HepG2 (cell line): ENCODE measurements around the gene STIMATE. TPM values are rescaled to one million over a fixed set of nuclear protein-coding genes. Genes with fewer than 3 reads are reported as not detected.

Experiments used
- ATF2 ChIP-seq: sonication (generic); formaldehyde crosslinking; IDR thresholded peaks from 2 replicates; pipeline ENCODE4 v1.4.0; 2020; ENCODE audit warnings: missing genetic modification reagents
- ATF7 ChIP-seq, 2 experiments: fragments of 450-650 bp in 1 of 2; sonication (generic) in 1 of 2; formaldehyde crosslinking in 1 of 2; IDR thresholded peaks; 2 replicates each; pipeline versions ENCODE4 v1.4.0 to v1.6.1; 2016 to 2020; ENCODE audit warnings: antibody characterized with exemption in 1 of 2, mild to moderate bottlenecking in 1 of 2, missing genetic modification reagents in 1 of 2
- CSRNP2 ChIP-seq: sonication (generic); formaldehyde crosslinking; conservative IDR thresholded peaks from 2 replicates; pipeline ENCODE4 v1.8.0; 2022; ENCODE audit warnings: low read depth, missing genetic modification reagents
- EEA1 ChIP-seq: sonication (generic); formaldehyde crosslinking; IDR thresholded peaks from 2 replicates; pipeline ENCODE4 v1.5.1; 2020; ENCODE audit warnings: mild to moderate bottlenecking, missing genetic modification reagents, borderline replicate concordance
- FOSL2 ChIP-seq: sonication (generic); formaldehyde crosslinking; IDR thresholded peaks from 2 replicates; pipeline ENCODE4 v1.4.0; 2020; ENCODE audit warnings: missing genetic modification reagents
- HIVEP1 ChIP-seq: sonication (generic); formaldehyde crosslinking; IDR thresholded peaks from 2 replicates; pipeline ENCODE4 v1.4.0; 2020; ENCODE audit warnings: mild to moderate bottlenecking, missing genetic modification reagents
- ISL2 ChIP-seq: sonication (generic); formaldehyde crosslinking; IDR thresholded peaks from 2 replicates; pipeline ENCODE4 v1.5.0; 2020; ENCODE audit warnings: missing genetic modification reagents
- KDM3A ChIP-seq: IDR thresholded peaks from 2 replicates; pipeline ENCODE4 v1.6.1; 2018; ENCODE audit warnings: low read depth, missing compliant biosample characterization
- KDM4B ChIP-seq: sonication (generic); formaldehyde crosslinking; IDR thresholded peaks from 2 replicates; pipeline ENCODE4 v1.4.0; 2020; ENCODE audit warnings: missing genetic modification reagents
- MAFK ChIP-seq, 2 experiments: IDR thresholded peaks in 1 of 2; conservative IDR thresholded peaks in 1 of 2; 2 replicates each; pipeline ENCODE4 v1.6.1; 2011; ENCODE audit warnings: improper control_type of control experiment in 2 of 2, low read length in 2 of 2
- MED13 ChIP-seq: sonication (generic); formaldehyde crosslinking; IDR thresholded peaks from 2 replicates; pipeline ENCODE4 v1.5.0; 2020; ENCODE audit warnings: missing genetic modification reagents
- MXD4 ChIP-seq: IDR thresholded peaks from 2 replicates; pipeline ENCODE4 v1.6.1; 2016; ENCODE audit warnings: mild to moderate bottlenecking, missing biosample characterization, missing genetic modification reagents
- NFE2 ChIP-seq: sonication (generic); formaldehyde crosslinking; IDR thresholded peaks from 2 replicates; pipeline ENCODE4 v1.4.0; 2020; ENCODE audit warnings: missing genetic modification reagents
- PHB2 ChIP-seq: fragments of 450-650 bp; IDR thresholded peaks from 2 replicates; pipeline ENCODE4 v1.6.1; 2018; ENCODE audit not compliant: partially characterized antibody
- POLR2G ChIP-seq: fragments of 200-400 bp; formaldehyde crosslinking; IDR thresholded peaks from 2 replicates; pipeline ENCODE4 v1.6.1; 2018; ENCODE audit warnings: mild to moderate bottlenecking, low read depth, low read length, moderate library complexity
- RBM39 ChIP-seq: fragments of 200-400 bp; formaldehyde crosslinking; IDR thresholded peaks from one replicate; pipeline ENCODE4 v1.6.1; 2018; ENCODE audit warnings: antibody characterized with exemption, mild to moderate bottlenecking, low read depth, low read length; ENCODE audit not compliant: poor library complexity, severe bottlenecking
- SRSF1 ChIP-seq: fragments of 200-400 bp; formaldehyde crosslinking; optimal IDR thresholded peaks from 2 replicates; pipeline ENCODE3; 2017; ENCODE audit warnings: mild to moderate bottlenecking, low read depth, low read length, moderate library complexity
- YEATS4 ChIP-seq: sonication (generic); formaldehyde crosslinking; IDR thresholded peaks from 2 replicates; pipeline ENCODE4 v1.4.0; 2020; ENCODE audit warnings: missing genetic modification reagents, borderline replicate concordance
- ZFX ChIP-seq: sonication (generic); formaldehyde crosslinking; IDR thresholded peaks from 2 replicates; pipeline ENCODE4 v1.4.0; 2020; ENCODE audit warnings: mild to moderate bottlenecking, low read depth, missing genetic modification reagents, moderate library complexity
- ZNF326 ChIP-seq: sonication (generic); formaldehyde crosslinking; IDR thresholded peaks from 2 replicates; pipeline ENCODE4 v1.4.0; 2020; ENCODE audit warnings: missing genetic modification reagents, borderline replicate concordance
- ZNF382 ChIP-seq: sonication (generic); formaldehyde crosslinking; IDR thresholded peaks from 2 replicates; pipeline ENCODE4 v1.5.0; 2020; ENCODE audit warnings: missing genetic modification reagents, mild to moderate bottlenecking, borderline replicate concordance
- ZNF510 ChIP-seq: sonication (generic); formaldehyde crosslinking; IDR thresholded peaks from 2 replicates; pipeline ENCODE4 v1.4.0; 2020; ENCODE audit warnings: low read depth, mild to moderate bottlenecking, missing genetic modification reagents
- ZNF558 ChIP-seq: sonication (generic); formaldehyde crosslinking; IDR thresholded peaks from 2 replicates; pipeline ENCODE4 v1.9.0; 2022; ENCODE audit warnings: mild to moderate bottlenecking, missing genetic modification reagents, borderline replicate concordance
- ZNF614 ChIP-seq: IDR thresholded peaks from 2 replicates; pipeline ENCODE4 v1.6.1; 2018; ENCODE audit warnings: missing biosample characterization, missing genetic modification reagents, inconsistent platforms, borderline replicate concordance
- polyA plus RNA-seq, 8 experiments: library from polyadenylated mRNA; depleted of rRNA in 3 of 8; stranded (reverse) in 7 of 8; unstranded in 1 of 8; fragments of >200 nt; fragmentation: Illumina TruSeq in 4 of 8; extraction: Trizol in 4 of 8; gene quantifications; 2 replicates each; pipeline versions ENCODE4 v1.2.1 to v1.2.3, GENCODE V29; 2011 to 2016; ENCODE audit warnings: low read depth in 4 of 8, missing spikeins in 1 of 8, mixed read lengths in 1 of 8; ENCODE audit not compliant: insufficient read depth in 1 of 8
- total RNA-seq, 5 experiments: library from RNA; depleted of rRNA; stranded (reverse); fragments of >200 nt; fragmentation: Illumina TruSeq; extraction: Trizol; gene quantifications; 2 replicates each; pipeline ENCODE4 v1.2.3, GENCODE V29; 2016; ENCODE audit warnings: low read depth in 1 of 5
- TF ChIP-seq, protein P1 (sequence below): sonication (generic); formaldehyde crosslinking; IDR thresholded peaks from 2 replicates; pipeline ENCODE4 v1.5.0; 2020; ENCODE audit warnings: mild to moderate bottlenecking, missing genetic modification reagents
- TF ChIP-seq, protein P2 (sequence below): sonication (generic); formaldehyde crosslinking; IDR thresholded peaks from 2 replicates; pipeline ENCODE4 v1.4.0; 2020; ENCODE audit warnings: mild to moderate bottlenecking, missing genetic modification reagents

STIMATE gene
- total and polyA plus RNA-seq, 2 of the 13 experiments (the other 11 are each of a cell fraction or from before 2014, with no cell fraction given), result 5.7 to 11.7 TPM

DNA sequence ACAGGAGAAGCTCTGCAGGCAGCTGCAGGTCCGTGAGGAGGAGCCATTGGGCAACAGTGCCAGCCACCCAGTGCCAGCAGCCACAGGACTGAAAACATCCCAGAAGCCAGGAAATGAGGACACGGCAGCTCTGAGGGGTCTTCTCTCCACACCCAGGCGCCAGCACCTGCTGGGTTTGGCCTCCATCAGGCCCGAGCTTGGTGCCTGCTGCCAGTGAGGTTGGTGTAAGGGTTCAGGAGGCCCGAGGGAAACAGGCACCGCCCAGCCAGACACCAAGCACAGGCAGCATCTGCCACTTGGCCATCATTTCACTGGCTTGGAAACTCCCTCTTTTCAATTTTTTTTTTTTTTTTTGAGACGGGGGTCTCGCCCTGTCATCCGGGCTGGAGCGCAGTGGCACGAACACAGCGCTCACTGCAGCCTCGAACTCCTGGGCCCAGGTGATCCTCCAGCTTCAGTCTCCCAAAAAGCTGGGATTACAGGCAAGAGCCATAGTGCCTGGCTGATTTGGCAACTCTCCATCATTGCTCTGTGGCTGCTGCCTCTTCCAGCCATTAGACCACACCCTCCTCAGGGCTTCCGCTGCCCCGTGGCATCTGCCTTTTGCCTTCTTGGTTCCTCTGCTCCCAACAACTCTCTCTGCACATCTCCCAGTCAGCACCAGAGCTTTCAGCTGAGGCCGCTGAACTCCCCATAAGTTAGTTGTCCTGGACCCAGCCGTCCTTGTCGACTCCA, 104.2 kb downstream of the STIMATE start (continued):
- TF ChIP-seq ZFX (CRISPR knock-in tag) (no peak), RBM39 (peak; percentile 21), YEATS4 (CRISPR knock-in tag) (no peak), ATF2 (no peak), MAFK (conservative IDR thresholded peaks at IDR 0.05 in 1 of 2, IDR thresholded peaks at IDR 0.05 in 1 of 2; ENCODE audit: low read length in 2 of 2) (no peak), KDM3A (CRISPR knock-in tag) (no peak), FOSL2 (CRISPR knock-in tag) (no peak), ZNF382 (CRISPR knock-in tag) (no peak), HIVEP1 (CRISPR knock-in tag) (peak; percentile 18; the same call in 1 of the 2 replicates), KDM4B (CRISPR knock-in tag) (no peak), ZNF614 (no peak), ZNF510 (0 out of 2 replicates have a peak, but pooled peaks have one; percentile 0), ISL2 (CRISPR knock-in tag) (no peak), NFE2 (CRISPR knock-in tag) (no peak), ATF7 (IDR thresholded peaks at IDR 0.05) (no peak), ATF7 (CRISPR knock-in tag; IDR thresholded peaks at IDR 0.05) (no peak), ZNF326 (CRISPR knock-in tag) (no peak), SRSF1 (peak; percentile 19), PHB2 (no peak), MXD4 (CRISPR knock-in tag) (no peak), POLR2G (no peak), EEA1 (CRISPR knock-in tag) (no peak), MED13 (CRISPR knock-in tag) (no peak), ZNF558 (CRISPR knock-in tag) (no peak), CSRNP2 (CRISPR knock-in tag) (no peak)
- TF ChIP-seq, protein P1, sequence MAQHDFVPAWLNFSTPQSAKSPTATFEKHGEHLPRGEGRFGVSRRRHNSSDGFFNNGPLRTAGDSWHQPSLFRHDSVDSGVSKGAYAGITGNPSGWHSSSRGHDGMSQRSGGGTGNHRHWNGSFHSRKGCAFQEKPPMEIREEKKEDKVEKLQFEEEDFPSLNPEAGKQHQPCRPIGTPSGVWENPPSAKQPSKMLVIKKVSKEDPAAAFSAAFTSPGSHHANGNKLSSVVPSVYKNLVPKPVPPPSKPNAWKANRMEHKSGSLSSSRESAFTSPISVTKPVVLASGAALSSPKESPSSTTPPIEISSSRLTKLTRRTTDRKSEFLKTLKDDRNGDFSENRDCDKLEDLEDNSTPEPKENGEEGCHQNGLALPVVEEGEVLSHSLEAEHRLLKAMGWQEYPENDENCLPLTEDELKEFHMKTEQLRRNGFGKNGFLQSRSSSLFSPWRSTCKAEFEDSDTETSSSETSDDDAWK (CRISPR knock-in tag), result no peak
- TF ChIP-seq, protein P2, sequence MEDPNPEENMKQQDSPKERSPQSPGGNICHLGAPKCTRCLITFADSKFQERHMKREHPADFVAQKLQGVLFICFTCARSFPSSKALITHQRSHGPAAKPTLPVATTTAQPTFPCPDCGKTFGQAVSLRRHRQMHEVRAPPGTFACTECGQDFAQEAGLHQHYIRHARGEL (CRISPR knock-in tag), result 0 out of 2 replicates have a peak, but pooled peaks have one; percentile 54
